GM18868 (cell line): ENCODE data around the gene SH3TC1.
A peak's percentile ranks its signal among the peaks of the same experiment; 100 is the strongest.

Source experiments
- ATAC-seq: cut with Tn5 transposase; IDR thresholded peaks from one replicate; pipeline ENCODE4 v1.9.1; 2021; ENCODE audit warnings: mild to moderate bottlenecking, moderate library complexity; ENCODE audit not compliant: unreplicated experiment

SH3TC1 gene

GRCh38 chr4:8228319-8229250 lies 29.5 kb downstream of the SH3TC1 start:
- peak; percentile 77 for ATAC-seq

DNA sequence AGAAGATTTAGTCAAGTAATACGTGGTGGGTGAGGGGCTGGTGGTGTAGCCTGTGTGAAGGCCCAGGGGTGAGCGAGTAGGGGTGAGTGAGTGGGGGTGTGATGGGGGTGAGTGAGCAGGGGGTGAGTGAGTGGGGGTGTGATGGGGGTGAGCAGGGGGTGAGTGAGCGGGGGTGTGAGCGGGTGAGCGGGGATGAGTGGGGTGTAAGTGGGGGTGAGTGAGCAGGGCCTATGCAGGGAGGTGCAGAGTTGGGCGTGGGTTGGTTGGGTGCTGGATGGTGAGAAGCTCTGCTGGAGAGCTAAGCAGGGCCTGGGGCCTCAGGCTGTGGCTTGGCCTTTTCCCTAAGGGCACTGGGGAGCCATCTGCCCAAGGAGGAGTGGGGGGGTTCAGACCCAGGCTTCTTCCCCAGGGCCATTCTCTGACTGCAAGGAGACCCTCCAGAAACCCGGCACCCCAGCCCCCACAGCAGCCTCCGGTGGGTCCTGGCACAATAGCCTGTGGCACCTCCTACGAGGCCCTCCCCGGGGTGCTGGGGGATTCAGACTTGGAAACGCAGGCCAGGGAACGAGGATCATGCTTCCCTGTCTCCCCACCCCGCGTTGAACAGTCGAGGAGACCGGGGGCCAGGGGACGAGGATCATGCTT lies 30.4 kb downstream of the SH3TC1 start:
- peak; percentile 10 for ATAC-seq

GRCh38 chr4:8230033-8230432 lies 30.9 kb downstream of the SH3TC1 start:
- ATAC-seq, result no peak

GRCh38 chr4:8230891-8231290 lies 31.8 kb downstream of the SH3TC1 start:
- no peak for ATAC-seq

GRCh38 chr4:8231551-8232049 lies 32.5 kb downstream of the SH3TC1 start:
- ATAC-seq, result no peak

- ATAC-seq, result no peak
Observed at GRCh38 chr4:8232748-8233147, 33.7 kb downstream of the SH3TC1 start.

GRCh38 chr4:8233672-8234484 lies 34.8 kb downstream of the SH3TC1 start:
- ATAC-seq, result no peak

GRCh38 chr4:8234715-8235114 lies 35.6 kb downstream of the SH3TC1 start:
- no peak for ATAC-seq

DNA sequence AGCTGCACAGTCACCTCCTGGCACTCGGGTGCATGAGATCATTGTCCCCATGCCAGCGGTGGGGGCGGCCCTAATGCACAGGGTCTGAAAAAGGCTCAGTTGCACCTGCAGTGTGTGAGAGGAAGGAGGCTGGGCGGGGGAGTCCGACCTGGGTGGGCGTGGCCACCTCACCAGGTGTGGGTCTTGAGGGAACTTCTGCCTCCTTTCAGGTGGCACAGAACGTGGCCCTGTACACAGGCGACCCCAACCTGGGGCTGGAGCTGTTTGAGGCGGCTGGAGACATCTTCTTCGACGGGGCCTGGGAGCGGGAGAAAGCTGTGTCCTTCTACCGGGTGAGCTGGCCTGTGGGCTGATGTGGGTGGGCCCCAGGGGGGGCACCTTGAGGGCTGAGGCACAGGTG lies 36.1 kb downstream of the SH3TC1 start:
- no peak for ATAC-seq

DNA sequence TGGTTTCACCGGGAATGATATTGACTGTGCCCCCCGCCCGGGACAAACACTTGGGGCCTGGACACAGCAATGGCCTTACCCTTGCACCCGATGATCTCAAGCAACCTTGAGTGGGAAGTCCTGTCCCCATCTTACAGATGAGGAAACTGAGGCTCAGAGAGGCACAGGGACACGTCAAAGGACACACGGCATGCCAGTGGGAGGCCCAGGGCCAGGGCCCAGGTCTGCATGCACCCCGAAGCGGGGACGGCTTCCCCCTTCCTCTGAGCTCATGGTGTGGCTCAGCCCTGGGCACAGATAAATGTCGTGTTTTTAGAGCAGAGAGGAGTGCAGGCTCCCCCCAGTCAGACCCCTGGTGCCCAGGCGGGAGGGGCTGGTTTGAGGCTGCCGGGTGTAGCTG lies 36.6 kb downstream of the SH3TC1 start:
- no peak for ATAC-seq

DNA sequence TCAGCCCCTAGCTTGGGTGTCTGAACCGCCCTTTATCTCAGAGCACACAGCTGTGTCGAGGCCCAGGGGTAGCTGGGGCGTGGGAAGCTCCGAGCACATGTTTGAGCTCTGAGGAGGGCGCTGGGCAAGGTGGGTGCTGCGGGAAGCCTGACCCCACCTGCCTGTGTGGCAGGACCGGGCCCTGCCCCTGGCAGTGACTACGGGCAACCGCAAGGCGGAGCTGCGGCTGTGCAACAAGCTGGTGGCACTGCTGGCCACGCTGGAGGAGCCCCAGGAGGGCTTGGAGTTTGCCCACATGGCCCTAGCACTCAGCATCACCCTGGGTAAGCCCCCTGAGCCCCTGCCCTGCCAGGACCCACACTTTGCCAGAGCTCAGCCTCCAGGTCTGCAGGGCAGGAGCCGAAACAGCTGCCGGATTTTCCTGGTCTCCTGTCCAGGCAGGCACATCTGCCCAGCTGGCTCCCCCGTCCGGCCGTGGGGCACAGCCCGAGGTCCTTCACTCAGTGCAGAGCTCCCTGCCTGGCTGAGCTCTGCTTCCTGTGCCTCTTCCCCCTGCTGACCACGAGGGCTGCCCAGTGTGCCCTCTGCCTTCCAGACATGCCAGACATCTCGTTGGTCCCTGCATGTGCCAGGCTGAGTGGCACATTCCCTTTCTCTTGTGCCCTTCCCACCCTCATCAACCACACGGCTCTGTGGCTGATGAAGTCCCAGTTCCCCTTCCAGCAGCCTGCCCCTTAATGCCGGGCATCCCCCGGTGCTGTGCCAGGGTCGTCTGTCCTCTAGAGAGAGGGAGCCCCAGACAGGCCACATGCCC lies 37.2 kb downstream of the SH3TC1 start:
- ATAC-seq, result no peak

DNA sequence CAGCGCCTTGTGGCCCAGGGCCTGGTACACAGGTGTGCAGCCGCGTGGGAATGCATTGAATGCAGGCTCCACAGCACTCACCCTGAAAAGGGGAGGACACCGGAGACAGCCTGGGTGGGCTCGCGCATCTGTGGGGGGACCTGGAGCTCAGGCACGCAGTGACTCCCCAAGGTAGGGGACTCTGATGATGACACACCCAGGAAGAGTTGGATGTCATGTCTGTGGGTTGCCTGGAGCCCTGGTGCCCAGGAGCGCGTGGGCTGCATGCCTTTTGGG lies 37.8 kb downstream of the SH3TC1 start:
- ATAC-seq, result no peak

- no peak for ATAC-seq
Observed at GRCh38 chr4:8237256-8237989, 38.3 kb downstream of the SH3TC1 start.

DNA sequence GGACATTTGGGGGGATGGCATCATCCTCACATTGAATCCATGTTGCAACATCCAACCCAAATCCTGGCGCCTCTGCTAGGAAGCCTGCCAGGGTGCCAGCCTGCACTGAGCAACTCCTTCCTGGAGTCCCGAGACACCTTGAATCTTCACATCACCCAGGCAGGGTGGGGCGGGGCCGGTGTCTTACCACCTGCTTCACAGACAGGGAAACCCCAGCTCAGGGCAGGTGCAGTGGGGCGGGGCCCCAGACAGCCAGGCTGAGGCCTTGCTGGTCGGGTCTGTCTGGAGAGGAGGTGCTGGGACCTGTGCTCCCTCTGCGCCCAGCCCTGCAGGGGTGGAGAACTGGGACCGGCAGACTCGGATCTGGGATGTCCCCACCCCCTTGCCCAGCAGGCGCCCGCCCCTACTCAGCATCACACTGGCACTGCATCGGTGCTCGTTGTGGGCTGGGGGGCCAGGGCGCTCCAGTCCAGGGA lies 39.0 kb downstream of the SH3TC1 start:
- peak; percentile 36 for ATAC-seq

- peak; percentile 3 for ATAC-seq
Observed at GRCh38 chr4:8238515-8239053, 39.5 kb downstream of the SH3TC1 start.

GRCh38 chr4:8239226-8239625 lies 40.1 kb downstream of the SH3TC1 start:
- no peak for ATAC-seq

DNA sequence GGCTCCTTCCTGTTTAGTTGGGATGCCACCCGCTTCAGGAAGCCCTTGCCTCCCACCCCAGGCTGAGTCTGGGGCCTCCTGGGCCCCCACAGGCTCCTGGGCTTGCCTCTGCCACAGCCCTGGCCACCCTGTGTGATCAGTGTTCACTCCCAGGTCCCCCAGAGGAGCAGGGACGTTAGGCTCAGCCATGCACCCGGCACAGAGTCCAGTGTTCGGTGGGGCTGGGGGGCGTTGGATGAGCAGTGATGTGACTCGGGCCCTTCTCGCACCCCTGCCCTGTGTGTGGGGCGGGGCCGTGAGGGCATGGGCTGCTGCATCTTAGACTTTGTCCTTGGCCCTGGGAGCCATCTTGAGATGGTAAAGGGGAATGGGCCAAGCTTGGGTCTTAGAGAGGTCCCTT lies 40.6 kb downstream of the SH3TC1 start:
- ATAC-seq, result no peak

DNA sequence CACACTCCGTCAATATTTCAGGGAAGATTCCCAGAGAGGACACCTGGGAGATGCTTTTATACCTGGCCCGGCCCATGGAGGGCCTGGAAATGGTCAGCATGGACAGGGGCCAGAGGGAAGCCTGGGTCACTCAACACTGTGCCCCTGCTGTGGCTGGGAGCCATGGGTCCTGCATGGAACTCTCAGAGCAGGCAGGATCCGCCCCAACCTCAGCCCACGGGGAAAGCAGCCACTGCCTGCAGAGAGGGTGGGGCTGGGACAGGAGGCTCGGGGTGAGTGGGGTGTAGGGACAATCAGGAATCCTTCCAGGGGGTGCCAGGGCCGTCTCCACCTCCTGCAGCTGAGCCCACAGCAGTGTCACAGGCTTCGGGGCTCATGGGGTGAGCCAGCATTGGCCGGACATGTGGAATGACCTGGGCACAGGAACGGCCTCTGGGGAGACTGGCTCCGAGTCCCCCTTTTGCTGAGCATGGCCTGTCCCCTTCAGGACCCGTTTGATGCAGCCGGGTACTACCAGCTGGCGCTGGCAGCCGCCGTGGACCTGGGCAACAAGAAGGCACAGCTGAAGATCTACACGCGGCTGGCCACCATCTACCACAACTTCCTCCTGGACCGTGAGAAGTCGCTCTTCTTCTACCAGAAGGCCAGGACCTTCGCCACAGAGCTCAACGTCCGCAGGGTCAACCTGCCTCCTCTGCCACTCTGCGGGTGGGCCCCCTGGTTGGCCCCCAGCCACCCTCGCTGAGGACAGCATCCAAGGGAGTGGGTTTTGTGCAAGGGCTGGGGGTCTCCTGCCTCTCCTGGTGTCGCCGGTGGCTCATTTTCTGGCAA lies 41.3 kb downstream of the SH3TC1 start:
- no peak for ATAC-seq
